Measurements from ENCODE around the gene INSYN2B.

GRCh38 chr5:169851321-169851850, 128.9 kb downstream of the INSYN2B start:
- TF ChIP-seq CTCF (IDR thresholded peaks at IDR 0.05; ENCODE audit: poor library complexity) (no peak), EZH2 (IDR thresholded peaks at IDR 0.05; ENCODE audit: borderline replicate concordance) (no peak)

All from hepatocyte (in vitro differentiated cells).